ENCODE results near the gene CHST8. TPM values are rescaled to one million over a fixed set of nuclear protein-coding genes. Genes with fewer than 3 reads are reported as not detected.
A peak's percentile ranks its signal among the peaks of the same experiment; 100 is the strongest.

CHST8 gene
- total and polyA plus RNA-seq, 2 experiments from 2014 or later = 9.3 to 38.2 TPM

DNA sequence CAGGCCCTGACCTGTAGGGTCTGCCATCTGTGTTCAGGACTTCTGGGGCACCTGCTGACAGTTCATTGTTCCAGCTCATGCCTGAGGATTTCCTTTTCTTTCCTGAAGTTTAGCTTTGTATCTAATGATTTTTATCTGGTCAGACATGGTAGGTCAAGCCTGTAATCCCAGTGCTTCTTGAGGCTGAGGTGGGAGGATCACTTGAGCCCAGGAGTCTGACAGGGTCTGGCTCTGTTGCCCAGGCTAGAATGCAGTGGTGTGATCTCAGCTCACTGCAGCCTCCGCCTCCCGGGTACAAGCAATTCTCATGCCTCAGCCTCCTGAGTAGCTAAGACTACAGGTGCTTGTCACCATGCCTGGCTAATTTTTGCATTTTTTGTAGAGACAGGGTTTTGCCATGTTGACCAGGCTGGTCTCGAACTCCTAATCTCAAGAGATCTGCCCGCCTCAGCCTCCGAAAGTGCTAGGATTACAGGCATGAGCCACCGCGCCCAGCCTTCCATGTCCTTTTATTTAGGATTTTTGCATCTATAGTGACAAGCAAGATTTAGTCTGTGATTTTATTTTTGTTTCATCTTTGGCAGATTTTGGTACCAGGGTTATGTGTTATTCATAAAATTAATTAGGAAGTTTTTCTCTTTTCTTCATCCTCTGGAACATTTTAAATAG, 33.2 kb downstream of the CHST8 start (continued):
- TF ChIP-seq, protein P1, sequence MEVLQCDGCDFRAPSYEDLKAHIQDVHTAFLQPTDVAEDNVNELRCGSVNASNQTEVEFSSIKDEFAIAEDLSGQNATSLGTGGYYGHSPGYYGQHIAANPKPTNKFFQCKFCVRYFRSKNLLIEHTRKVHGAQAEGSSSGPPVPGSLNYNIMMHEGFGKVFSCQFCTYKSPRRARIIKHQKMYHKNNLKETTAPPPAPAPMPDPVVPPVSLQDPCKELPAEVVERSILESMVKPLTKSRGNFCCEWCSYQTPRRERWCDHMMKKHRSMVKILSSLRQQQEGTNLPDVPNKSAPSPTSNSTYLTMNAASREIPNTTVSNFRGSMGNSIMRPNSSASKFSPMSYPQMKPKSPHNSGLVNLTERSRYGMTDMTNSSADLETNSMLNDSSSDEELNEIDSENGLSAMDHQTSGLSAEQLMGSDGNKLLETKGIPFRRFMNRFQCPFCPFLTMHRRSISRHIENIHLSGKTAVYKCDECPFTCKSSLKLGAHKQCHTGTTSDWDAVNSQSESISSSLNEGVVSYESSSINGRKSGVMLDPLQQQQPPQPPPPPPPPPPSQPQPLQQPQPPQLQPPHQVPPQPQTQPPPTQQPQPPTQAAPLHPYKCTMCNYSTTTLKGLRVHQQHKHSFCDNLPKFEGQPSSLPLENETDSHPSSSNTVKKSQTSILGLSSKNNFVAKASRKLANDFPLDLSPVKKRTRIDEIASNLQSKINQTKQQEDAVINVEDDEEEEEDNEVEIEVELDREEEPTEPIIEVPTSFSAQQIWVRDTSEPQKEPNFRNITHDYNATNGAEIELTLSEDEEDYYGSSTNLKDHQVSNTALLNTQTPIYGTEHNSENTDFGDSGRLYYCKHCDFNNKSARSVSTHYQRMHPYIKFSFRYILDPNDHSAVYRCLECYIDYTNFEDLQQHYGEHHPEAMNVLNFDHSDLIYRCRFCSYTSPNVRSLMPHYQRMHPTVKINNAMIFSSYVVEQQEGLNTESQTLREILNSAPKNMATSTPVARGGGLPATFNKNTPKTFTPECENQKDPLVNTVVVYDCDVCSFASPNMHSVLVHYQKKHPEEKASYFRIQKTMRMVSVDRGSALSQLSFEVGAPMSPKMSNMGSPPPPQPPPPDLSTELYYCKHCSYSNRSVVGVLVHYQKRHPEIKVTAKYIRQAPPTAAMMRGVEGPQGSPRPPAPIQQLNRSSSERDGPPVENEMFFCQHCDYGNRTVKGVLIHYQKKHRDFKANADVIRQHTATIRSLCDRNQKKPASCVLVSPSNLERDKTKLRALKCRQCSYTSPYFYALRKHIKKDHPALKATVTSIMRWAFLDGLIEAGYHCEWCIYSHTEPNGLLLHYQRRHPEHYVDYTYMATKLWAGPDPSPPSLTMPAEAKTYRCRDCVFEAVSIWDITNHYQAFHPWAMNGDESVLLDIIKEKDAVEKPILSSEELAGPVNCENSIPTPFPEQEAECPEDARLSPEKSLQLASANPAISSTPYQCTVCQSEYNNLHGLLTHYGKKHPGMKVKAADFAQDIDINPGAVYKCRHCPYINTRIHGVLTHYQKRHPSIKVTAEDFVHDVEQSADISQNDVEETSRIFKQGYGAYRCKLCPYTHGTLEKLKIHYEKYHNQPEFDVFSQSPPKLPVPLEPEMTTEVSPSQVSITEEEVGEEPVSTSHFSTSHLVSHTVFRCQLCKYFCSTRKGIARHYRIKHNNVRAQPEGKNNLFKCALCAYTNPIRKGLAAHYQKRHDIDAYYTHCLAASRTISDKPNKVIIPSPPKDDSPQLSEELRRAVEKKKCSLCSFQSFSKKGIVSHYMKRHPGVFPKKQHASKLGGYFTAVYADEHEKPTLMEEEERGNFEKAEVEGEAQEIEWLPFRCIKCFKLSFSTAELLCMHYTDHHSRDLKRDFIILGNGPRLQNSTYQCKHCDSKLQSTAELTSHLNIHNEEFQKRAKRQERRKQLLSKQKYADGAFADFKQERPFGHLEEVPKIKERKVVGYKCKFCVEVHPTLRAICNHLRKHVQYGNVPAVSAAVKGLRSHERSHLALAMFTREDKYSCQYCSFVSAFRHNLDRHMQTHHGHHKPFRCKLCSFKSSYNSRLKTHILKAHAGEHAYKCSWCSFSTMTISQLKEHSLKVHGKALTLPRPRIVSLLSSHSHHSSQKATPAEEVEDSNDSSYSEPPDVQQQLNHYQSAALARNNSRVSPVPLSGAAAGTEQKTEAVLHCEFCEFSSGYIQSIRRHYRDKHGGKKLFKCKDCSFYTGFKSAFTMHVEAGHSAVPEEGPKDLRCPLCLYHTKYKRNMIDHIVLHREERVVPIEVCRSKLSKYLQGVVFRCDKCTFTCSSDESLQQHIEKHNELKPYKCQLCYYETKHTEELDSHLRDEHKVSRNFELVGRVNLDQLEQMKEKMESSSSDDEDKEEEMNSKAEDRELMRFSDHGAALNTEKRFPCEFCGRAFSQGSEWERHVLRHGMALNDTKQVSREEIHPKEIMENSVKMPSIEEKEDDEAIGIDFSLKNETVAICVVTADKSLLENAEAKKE (CRISPR knock-in tag; IDR thresholded peaks at IDR 0.05) = no peak
- no peak for TF ChIP-seq POLR2AphosphoS5 (IDR thresholded peaks at IDR 0.05; ENCODE audit: low read depth)
- TF ChIP-seq JUNB (IDR thresholded peaks at IDR 0.05; ENCODE audit: unreplicated experiment) = no peak
- TF ChIP-seq EZH2phosphoT487 (IDR thresholded peaks at IDR 0.05; ENCODE audit: unreplicated experiment) = no peak
- no peak for TF ChIP-seq ZNF114 (CRISPR knock-in tag; IDR thresholded peaks at IDR 0.05)
- TF ChIP-seq CTCF (conservative IDR thresholded peaks at IDR 0.05; ENCODE audit: low read depth in 2 of 2) = no peak
- no peak for TF ChIP-seq STAT1 (IDR thresholded peaks at IDR 0.05; ENCODE audit: unreplicated experiment)

DNA sequence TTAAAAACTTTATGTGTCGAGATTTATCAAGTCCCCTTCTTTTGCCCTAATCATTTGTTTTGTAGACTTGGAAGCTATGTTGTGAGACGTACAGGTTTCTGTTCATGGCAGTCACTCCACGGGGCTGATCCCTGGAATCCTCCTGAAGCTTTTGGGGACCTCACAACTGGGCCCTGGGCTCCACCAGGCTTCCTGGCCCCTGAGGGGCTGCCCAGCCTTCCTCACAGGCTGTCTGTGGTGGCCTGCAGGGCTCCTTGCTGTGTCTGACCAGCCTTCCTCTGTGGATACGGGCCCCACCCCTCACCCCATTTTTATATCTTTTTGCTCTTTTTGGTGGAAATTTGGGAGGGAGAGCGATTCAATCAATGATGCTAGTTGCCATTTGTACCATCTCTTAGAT, 38.1 kb downstream of the CHST8 start:
- Histone ChIP-seq H3F3A (replicated peaks; ENCODE audit: low read depth) (no peaks in the 10 kb centered on the region), H4K20me1 (replicated peaks; ENCODE audit: insufficient read depth) (no peaks in the 10 kb centered on the region; the same call in 1 of the 2 replicates), H3K27me3 (ENCODE audit: insufficient read depth) (no peaks in the 10 kb centered on the region), H3K4me3 (no peak overlapping the region), H3K4me2 (no peak overlapping the region), H3K36me3 (ENCODE audit: insufficient read depth) (no peaks in the 10 kb centered on the region), H3K79me2 (replicated peaks; ENCODE audit: insufficient read depth) (peaks cover 24% of the 10 kb centered on the region), H3K4me1 (ENCODE audit: insufficient read depth) (no peaks in the 10 kb centered on the region), H3K9me2 (ENCODE audit: insufficient read depth) (no peaks in the 10 kb centered on the region), H3K27ac (ENCODE audit: low read depth) (no peak overlapping the region), H2AFZ (no peak overlapping the region)
- Mint-ChIP-seq H3K4me3 (no peak overlapping the region), H3K9me3 (no peaks in the 10 kb centered on the region), H3K27ac (peak overlapping the region; percentile 56), H3K36me3 (ENCODE audit: low read depth) (no peaks in the 10 kb centered on the region), H3K4me1 (peaks cover 23% of the 10 kb centered on the region), H3K27me3 (ENCODE audit: insufficient read depth, low read depth, poor library complexity) (no peaks in the 10 kb centered on the region)
- no peak for ATAC-seq
- no peak for DNase-seq (ENCODE audit: low spot score)
- TF ChIP-seq, protein P2, sequence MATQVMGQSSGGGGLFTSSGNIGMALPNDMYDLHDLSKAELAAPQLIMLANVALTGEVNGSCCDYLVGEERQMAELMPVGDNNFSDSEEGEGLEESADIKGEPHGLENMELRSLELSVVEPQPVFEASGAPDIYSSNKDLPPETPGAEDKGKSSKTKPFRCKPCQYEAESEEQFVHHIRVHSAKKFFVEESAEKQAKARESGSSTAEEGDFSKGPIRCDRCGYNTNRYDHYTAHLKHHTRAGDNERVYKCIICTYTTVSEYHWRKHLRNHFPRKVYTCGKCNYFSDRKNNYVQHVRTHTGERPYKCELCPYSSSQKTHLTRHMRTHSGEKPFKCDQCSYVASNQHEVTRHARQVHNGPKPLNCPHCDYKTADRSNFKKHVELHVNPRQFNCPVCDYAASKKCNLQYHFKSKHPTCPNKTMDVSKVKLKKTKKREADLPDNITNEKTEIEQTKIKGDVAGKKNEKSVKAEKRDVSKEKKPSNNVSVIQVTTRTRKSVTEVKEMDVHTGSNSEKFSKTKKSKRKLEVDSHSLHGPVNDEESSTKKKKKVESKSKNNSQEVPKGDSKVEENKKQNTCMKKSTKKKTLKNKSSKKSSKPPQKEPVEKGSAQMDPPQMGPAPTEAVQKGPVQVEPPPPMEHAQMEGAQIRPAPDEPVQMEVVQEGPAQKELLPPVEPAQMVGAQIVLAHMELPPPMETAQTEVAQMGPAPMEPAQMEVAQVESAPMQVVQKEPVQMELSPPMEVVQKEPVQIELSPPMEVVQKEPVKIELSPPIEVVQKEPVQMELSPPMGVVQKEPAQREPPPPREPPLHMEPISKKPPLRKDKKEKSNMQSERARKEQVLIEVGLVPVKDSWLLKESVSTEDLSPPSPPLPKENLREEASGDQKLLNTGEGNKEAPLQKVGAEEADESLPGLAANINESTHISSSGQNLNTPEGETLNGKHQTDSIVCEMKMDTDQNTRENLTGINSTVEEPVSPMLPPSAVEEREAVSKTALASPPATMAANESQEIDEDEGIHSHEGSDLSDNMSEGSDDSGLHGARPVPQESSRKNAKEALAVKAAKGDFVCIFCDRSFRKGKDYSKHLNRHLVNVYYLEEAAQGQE (IDR thresholded peaks at IDR 0.05; ENCODE audit: unreplicated experiment) = no peak
- TF ChIP-seq ZNF114 (CRISPR knock-in tag; IDR thresholded peaks at IDR 0.05) (no peak), EZH2phosphoT487 (IDR thresholded peaks at IDR 0.05; ENCODE audit: unreplicated experiment) (no peak), CREB1 (CRISPR knock-in tag; IDR thresholded peaks at IDR 0.05; ENCODE audit: low read depth) (no peak)
- TF ChIP-seq, protein P3, sequence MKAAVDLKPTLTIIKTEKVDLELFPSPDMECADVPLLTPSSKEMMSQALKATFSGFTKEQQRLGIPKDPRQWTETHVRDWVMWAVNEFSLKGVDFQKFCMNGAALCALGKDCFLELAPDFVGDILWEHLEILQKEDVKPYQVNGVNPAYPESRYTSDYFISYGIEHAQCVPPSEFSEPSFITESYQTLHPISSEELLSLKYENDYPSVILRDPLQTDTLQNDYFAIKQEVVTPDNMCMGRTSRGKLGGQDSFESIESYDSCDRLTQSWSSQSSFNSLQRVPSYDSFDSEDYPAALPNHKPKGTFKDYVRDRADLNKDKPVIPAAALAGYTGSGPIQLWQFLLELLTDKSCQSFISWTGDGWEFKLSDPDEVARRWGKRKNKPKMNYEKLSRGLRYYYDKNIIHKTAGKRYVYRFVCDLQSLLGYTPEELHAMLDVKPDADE (IDR thresholded peaks at IDR 0.05) = no peak

All from GM23338 (cell line).